Measurements from ENCODE around the gene DDX4. TPM values are rescaled to one million over a fixed set of nuclear protein-coding genes. Genes with fewer than 3 reads are reported as not detected.

DDX4 gene
- total RNA-seq, 1 experiment from 2014 or later, result not detected

DNA sequence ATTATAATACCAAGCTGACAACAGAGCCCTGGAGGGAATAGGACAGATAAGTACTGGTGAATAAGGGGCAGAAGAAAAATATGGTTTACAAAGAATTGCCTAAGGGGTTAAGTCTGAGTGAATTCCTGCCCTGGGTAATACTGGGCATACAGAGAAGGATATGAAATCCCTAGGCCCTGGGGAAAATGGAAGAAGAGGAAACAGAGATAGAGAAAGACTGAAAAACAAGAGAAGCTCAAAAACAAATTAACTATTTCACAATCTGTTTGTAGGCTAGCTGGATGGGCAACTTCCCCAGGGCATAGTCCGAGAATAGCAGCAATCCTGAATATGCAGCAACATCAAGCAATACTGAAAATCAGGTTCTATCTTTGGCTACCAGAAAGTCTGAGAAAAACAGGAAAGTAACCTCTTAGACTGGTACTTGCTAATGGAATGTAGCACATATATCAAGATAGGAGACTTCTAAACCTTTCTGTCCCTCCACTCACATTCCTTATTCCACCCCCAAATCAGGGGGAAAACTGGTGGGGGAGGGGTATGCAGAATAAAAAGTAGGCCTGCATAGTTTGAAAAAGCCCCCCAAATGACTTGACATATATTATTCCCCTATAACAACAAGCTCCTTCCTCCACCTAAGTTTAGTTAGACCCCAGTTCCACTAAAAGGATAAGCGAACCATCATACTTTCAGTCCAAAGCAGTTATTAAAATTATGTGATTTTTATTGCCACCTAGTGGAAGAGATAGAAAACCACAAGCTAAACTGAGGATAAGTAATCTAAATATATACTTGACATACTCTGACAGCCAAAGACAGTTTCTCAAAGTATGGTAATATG is 46.4 kb upstream of the DDX4 start:
- ChIA-PET RAD21 (ENCODE audit: low non-redundant PET in 1 of 2, low total read pairs in 2 of 2, uncharacterized antibody in 2 of 2, unreplicated experiment in 2 of 2) (no interaction called here), POLR2A (interaction anchor here (0.6 kb wide), 1 partner anchor 296 kb away, joined by 4 read pairs; no protein-coding TSS in a partner anchor), CTCF (interaction anchor here (0.6 to 2.1 kb wide), 22 partner anchors 10 to 519 kb away, joined by 3 to 19 read pairs (median 4); partner anchors contain the start of gene CDC20B)
- no peaks in the 10 kb centered on the region for H3K27me3 ChIP-seq (ENCODE audit: insufficient read depth, low read length)
- no peaks in the 10 kb centered on the region for H3K36me3 ChIP-seq (ENCODE audit: control insufficient read depth in 1 of 2, insufficient read depth in 2 of 2, low read length in 2 of 2)
- H3K9me2 ChIP-seq (ENCODE audit: insufficient read depth), result no peaks in the 10 kb centered on the region
- no peak overlapping the region for H3K27ac ChIP-seq (ENCODE audit: low read depth, low read length)
- H3K4me2 ChIP-seq (ENCODE audit: low read length), result no peak overlapping the region
- peak; percentile 33 for DNase-seq (ENCODE audit: low read depth, low spot score)
- intact Hi-C loops (cut with micrococcal nuclease), result loop anchor here (1.0 to 5.0 kb wide), 3 partner anchors 231 to 366 kb away; no protein-coding TSS in a partner anchor
- H3K9ac ChIP-seq (ENCODE audit: low read length), result no peak overlapping the region
- no peaks in the 10 kb centered on the region for H3K79me2 ChIP-seq (ENCODE audit: insufficient read depth, low read length)
- TF ChIP-seq FOSL1 (IDR thresholded peaks at IDR 0.05; ENCODE audit: low read depth) (no peak), EGR1 (IDR thresholded peaks at IDR 0.05; ENCODE audit: low read depth) (no peak), RAD21 (IDR thresholded peaks at IDR 0.05; ENCODE audit: low read depth) (peak; percentile 82), CTCF (IDR thresholded peaks at IDR 0.05 in 2 of 3, conservative IDR thresholded peaks at IDR 0.05 in 1 of 3; ENCODE audit: borderline replicate concordance in 1 of 3, insufficient read depth in 1 of 3, low read depth in 2 of 3, low read length in 2 of 3) (peak; percentile 46 to 76 (median 68); a peak in 5 of 6 replicates), MAX (IDR thresholded peaks at IDR 0.05) (0 out of 2 replicates have a peak, but pooled peaks have one; percentile 8)
- no peaks in the 10 kb centered on the region for H3K4me1 ChIP-seq (ENCODE audit: control insufficient read depth in 1 of 2, insufficient read depth in 2 of 2, low read length in 2 of 2)
- no peaks in the 10 kb centered on the region for H4K20me1 ChIP-seq (ENCODE audit: insufficient read depth)
- no peak overlapping the region for H3K4me3 ChIP-seq (replicated peaks in 1 of 2; ENCODE audit: low read depth in 1 of 2, low read length in 2 of 2)
- BruUV-seq (replicated peaks), result no TSS peak
- H2AFZ ChIP-seq (ENCODE audit: low read depth, low read length, poor library complexity, severe bottlenecking), result no peak overlapping the region
- peak; percentile 63; the same call in 1 of the 2 replicates for ATAC-seq
- H3K9me3 ChIP-seq (ENCODE audit: control insufficient read depth in 1 of 2, insufficient read depth in 1 of 2, low read depth in 1 of 2, low read length in 2 of 2), result no peaks in the 10 kb centered on the region

All from HCT116 (cell line).